Pons (tissue), 1 donor: ENCODE results near the gene PPP1R3C.

Source experiments
- DNase-seq: peaks from one replicate; pipeline ENCODE4 v3.0.0-alpha.2; 2016; ENCODE audit warnings: low spot score

PPP1R3C gene

GRCh38 chr10:91632671-91633550 is at the start of gene PPP1R3C:
Gene PPP1R3C, minus strand, starts transcription at chr10:91633071. Its CDS starts 102 bp downstream, at chr10:91632969.
- DNase-seq, result peak; percentile 93

DNA sequence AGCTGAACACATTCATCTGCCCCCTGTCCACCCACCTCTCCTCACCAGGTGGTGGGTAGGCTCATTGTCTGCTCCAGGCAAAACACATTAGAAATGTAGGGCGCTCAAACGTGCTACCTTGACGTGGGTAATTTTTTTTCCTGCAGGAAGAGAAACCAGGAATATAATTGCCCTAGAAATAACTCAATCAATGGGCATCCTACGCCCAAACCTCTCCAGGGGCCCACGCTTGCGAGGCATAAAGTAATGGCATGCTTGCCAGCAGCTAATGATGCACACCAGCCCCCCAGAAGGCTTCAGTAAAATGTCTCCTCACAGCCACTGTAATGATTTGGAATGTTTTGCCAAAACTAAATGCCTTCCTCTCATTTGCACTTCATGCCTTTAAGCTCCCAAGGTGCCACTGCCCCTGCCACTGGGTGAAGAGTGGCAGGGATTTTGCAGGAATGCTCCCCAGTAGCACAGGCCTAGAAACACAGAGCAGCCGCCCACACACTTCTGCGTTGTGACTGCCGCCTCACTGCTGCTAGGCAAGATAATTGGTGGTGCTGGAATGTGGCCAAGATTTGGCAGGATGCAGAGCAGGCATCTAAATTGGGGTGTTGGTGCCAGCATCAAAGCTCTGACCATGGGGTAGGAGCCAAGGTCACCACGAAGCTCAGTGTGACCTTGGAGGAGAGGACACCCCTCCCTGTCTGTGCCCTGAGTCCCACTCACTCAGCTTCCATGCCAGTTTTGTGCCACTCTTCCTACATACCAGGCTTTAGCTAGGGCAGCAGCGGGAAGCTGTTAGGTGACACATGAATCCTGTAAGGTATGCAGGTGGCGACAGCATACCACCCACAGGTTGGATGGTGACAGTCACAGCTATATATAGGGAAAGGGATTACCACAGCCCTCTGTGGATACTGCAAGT is 48.7 kb upstream of the PPP1R3C start:
- no peak for DNase-seq

DNA sequence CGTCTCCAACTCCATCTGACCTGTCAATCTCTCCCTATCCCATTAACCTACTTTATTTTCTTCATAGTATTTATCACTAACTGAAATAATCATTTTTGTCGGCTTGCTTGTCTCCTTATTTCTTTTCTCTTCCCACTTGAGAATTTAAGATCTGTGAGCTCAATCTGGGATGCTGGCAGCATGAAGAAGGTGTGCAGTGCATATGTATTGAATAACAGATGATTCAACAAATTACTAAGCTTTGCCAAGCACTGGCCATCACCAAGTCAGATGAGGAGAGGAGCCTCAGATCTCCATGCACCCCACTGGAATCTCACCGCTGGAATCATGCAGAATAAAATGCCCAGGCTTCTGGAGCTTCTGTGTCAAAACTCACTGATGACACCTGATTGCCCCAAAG is 47.6 kb upstream of the PPP1R3C start:
- no peak for DNase-seq

- DNase-seq, result no peak
Observed at GRCh38 chr10:91679296-91679695, 46.4 kb upstream of the PPP1R3C start.

GRCh38 chr10:91677911-91678310 is 45.0 kb upstream of the PPP1R3C start:
- DNase-seq, result no peak

- no peak for DNase-seq
Observed at GRCh38 chr10:91672021-91672608, 39.2 kb upstream of the PPP1R3C start.

DNA sequence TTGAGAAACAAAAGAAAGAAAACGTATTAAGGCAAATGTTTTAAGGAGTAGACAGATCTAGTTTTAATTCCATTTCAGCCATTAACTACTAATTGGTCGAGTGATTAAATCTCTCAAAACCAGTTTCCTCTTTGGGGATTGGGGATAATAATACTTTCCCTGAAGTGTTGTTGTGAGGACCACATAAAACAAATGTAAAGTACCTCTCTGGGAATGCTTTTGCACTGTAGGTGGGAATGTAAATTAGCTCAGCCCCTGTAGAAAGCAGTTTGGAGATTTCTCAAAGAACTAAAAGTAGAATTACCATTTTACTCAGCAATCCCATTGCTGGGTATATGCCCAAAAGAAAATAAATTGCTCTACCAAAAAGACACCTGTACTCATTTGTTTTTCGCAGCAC is 36.0 kb upstream of the PPP1R3C start:
- no peak for DNase-seq

GRCh38 chr10:91665842-91666241 is 33.0 kb upstream of the PPP1R3C start:
- DNase-seq, result no peak

GRCh38 chr10:91664426-91664825 is 31.6 kb upstream of the PPP1R3C start:
- DNase-seq, result no peak

GRCh38 chr10:91662993-91663392 is 30.1 kb upstream of the PPP1R3C start:
- no peak for DNase-seq

- no peak for DNase-seq
Observed at GRCh38 chr10:91653219-91653870, 20.5 kb upstream of the PPP1R3C start.

- DNase-seq, result no peak
Observed at GRCh38 chr10:91652364-91652763, 19.5 kb upstream of the PPP1R3C start.

DNA sequence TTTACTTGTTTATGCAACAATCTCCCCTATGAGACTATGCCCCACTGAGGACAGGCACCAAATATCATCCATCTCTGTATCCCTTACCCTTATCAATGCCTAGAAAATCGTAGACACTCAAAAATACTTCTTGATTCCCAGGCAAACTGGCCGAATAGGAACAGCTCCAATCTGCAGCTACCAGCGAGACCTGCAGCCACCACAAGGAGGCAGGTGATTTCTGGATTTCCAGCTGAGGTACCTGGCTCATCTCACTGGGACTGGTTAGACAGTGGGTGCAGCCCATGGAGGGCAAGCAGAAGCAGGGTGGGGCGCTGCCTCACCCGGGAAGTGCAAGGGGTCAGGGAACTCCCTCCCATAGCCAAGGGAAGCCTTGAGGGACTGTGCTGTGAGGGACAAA is 10.8 kb upstream of the PPP1R3C start:
- no peak for DNase-seq

DNA sequence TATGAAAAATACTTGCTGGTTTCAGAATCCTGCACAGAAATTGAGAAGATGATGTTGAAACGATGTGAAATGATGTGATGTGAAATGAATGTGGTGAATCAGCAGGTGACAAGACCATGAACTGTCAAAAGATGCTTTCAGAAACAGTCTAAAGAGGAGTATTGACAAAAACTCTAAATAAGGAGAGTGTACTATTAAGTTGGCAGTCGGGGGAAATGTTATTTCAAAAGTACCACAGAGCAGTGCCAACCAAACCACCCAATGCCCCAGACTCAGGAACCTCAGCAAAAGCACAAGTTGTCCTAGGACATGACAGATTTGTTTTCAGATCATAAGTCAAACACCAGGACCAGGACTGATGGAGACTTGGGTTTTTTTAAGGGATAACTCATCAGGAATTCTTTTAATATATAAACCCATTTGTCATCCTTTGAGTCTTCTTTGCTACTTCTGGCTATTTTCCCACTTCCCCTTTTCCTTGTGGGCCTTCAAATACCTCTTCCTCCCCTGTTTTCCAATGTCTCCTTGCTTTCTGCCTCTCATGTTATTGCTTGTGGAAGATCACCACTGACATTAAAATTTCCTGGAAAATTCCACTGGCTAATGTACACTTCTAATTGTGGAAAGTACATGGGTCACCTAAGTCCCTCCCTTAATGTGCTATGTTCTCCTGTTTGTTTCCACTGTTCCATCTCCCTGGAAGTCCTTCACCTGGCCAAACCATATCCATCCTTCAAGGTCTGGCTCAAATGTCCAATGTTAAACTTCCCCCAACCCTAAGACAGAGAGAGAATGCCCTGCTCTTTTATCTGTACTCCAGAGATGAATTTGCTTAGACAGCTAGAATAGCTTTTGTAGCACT is 10.2 kb upstream of the PPP1R3C start:
- no peak for DNase-seq

DNA sequence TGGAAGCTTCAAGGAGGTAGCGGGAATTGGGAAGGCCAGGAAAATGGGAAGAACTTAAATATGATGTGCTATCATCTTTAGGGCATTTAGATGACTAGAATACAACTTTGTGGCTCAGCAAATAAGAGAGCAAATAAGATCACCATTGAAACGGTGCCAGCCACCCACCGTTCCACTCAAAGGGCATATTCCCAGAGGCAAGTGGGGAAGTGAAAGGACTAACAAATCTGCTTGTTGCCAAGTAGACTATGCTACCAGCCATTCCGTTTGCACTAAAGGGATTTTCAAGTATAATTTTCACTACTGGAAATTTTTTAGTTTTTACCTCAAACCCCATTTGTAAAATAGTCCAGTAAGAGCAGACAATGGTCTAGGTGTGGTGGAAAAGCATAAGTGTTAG is 4.0 kb upstream of the PPP1R3C start:
- DNase-seq, result no peak

DNA sequence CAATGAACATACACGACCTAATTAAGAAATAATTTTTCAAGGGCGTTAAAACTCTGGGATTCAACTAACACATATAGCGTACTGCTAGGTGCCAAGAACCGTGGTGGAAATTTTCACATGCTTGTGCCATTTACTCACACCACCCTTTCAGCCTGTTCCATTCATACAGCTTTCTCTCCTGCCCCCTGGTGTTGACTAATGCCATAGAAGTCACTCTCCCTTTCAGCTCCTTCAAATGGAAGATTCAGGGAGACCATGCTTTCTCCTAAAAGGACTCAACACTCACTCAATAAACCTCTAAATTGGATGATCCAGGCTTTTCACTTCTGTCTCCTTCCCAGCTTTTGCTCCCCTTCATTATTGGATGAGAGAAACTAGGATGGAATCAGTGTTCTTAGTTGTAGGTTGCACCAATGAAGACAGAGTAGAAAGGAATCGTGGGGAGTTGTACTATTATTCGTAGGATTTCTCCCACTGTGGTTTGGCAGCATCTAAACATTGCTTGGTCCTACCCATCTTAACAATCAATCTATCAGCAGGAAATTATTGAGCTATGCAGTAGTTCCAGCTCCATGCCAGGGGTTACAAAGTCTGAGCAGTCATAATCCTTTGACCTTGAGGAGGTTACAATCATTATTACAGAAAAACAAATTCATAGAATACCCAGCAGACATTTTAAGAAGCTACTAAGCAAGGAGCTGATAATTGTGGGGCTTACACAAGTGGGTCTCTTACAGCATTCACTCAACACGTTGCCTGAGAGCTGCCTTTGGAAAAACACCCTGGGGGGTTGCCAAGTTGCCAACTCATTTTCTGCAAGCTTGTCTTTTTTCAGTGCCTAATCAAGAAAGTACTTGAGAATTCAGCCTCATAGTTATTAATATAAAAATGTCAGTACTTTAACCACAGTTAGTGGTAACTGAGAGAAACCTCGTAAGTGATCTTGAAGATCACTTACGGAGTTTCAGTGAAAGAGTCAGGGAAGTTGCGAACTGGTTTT is 2.8 kb upstream of the PPP1R3C start:
- DNase-seq, result peak; percentile 87

DNA sequence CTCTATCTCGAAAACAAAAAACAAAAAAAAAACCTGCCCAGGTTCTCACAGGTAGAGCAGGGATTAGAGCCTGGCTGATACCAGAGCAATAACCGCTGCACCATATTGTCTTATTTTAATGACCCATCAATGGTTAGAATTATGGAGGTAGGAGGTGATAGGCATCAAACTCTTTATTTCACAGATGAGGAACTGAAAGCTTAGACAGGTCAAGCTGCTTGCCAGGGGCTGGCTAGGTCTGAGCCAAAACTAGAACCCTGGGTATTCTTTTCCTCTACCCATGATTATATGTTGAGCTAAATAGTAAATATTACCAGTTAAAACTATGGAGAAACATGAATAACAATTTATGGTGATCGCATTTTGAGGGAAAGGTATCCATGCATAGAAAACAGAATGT is 2.0 kb upstream of the PPP1R3C start:
- DNase-seq, result no peak

DNA sequence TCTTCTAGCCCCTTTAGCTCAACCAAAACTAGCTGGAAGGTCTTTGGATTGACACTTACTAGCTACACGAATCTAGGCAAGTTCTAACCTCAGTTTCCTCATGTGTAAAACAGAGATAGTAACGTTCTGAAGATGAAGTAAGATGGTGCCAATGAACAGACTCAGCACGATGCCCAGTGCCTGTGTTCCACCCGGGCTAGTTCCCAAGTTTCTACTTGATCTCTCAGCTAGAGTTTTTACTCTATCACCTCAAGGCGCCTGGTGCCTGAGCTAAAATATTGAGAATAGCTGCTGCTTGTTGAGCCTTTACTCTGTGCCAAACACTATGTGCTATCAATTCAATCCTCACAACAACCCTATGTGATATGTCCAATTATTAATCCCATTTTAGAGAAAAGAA is 1.4 kb upstream of the PPP1R3C start:
- no peak for DNase-seq

DNA sequence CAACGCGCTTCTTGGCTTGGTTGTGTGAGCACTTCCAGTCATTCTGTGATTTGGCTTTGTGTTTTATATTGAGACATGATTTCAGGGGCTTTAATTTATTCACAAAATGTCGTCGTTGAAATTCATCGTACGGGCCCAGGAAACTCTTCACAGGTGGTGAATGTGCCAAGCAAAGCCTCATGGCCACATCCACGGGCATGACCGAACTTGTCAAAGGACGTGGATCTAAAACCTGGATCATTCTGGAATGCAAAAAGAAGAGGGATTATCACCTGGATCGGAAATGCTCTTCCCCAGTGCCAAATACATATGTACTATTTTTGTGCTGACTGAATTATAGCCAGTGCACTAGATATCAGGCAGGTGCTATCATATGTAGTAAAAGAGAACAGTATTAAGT is 2.2 kb downstream of the PPP1R3C start:
- no peak for DNase-seq
